Motor neuron (in vitro differentiated cells): ENCODE data around the gene XCR1. TPM values are rescaled to one million over a fixed set of nuclear protein-coding genes. Genes with fewer than 3 reads are reported as not detected.

Experiments
- ATAC-seq, 8 experiments: fragments of 200-7000 bp; cut with Tn5 transposase; replicated peaks in 6 of 8; 2 replicates each; pipeline ENCODE4 v1.8.0; 2021; ENCODE audit warnings: mild to moderate bottlenecking in 8 of 8, moderate library complexity in 8 of 8
- H3K27ac ChIP-seq, 2 donors: fragments of 250-450 bp; sonication (Bioruptor Pico); 2 replicates each; pipeline ENCODE4 v1.9.0; 2021; ENCODE audit warnings: antibody characterized with exemption in 2 of 2, mild to moderate bottlenecking in 2 of 2, moderate library complexity in 1 of 2
- H3K4me1 ChIP-seq, 2 donors: fragments of 250-450 bp; sonication (Bioruptor Pico); replicated peaks in 1 of 2; 2 replicates each; pipeline ENCODE4 v1.6.1; 2021; ENCODE audit warnings: antibody characterized with exemption in 2 of 2, mild to moderate bottlenecking in 2 of 2, moderate library complexity in 1 of 2
- H3K4me3 ChIP-seq, 5 donors: fragments of 250-450 bp; sonication (Bioruptor Pico); 2 replicates each; pipeline ENCODE4 v1.9.0; 2021; ENCODE audit warnings: antibody characterized with exemption in 5 of 5, mild to moderate bottlenecking in 5 of 5, moderate library complexity in 4 of 5
- WGBS, 10 experiments: fragments of 450-650 bp; shearing (Covaris generic); methylation state at CpG; one replicate each; pipeline ENCODE4 v1.0.0; 2022; 5-methylcytosine and 5-hydroxymethylcytosine counted together
- in situ Hi-C, 9 experiments: fragments of 400-800 bp; cut with MboI; loops; one replicate each; pipeline ENCODE4 v1.15.0; 2021; ENCODE audit warnings: low sequenced_read_pairs in 9 of 9, low pct_unique_long_range_greater_than_20kb in 2 of 9; ENCODE audit not compliant: unreplicated experiment in 9 of 9
- total RNA-seq, 8 experiments: library from RNA; unstranded; fragments of 300-600 nt; gene quantifications; 2 replicates each; pipeline versions ENCODE4 v1.2.3 to v1.2.4, GENCODE V29; 2022

The XCR1 gene
- total RNA-seq, 8 experiments from 2014 or later: 0.04 to 0.71 (median 0.18) TPM; not detected in 2

DNA sequence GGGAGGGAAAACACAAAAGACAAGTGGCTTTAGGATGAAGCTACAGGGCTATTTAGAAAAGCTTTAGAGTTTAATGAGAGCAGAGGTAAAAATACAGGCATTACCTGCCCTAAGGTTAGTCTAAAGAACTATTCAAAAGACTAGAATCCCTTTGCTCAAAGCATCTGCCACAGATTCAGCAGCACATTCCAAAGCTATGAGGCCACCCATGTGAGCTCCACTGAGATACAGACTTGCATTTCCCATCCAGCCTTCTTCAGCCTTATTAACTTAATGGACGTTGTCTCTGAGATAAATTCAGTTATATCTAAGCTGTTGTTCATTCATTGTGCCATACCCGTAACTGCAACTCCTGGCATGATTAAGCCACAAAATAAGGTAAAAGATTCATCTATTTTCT is 58.6 kb downstream of the XCR1 start:
- H3K4me3 ChIP-seq: no peak overlapping the region
- in situ Hi-C loops: no loop called here
- 14 to 100% (median 96%) methylated on average over 1 to 2 of the region's 2 CpGs for WGBS, 10 experiments
- H3K4me1 ChIP-seq: no peaks in the 10 kb centered on the region
- peak in 4 of 8 experiments; percentile 15 to 92 (median 80) for ATAC-seq
- H3K27ac ChIP-seq: no peak overlapping the region

DNA sequence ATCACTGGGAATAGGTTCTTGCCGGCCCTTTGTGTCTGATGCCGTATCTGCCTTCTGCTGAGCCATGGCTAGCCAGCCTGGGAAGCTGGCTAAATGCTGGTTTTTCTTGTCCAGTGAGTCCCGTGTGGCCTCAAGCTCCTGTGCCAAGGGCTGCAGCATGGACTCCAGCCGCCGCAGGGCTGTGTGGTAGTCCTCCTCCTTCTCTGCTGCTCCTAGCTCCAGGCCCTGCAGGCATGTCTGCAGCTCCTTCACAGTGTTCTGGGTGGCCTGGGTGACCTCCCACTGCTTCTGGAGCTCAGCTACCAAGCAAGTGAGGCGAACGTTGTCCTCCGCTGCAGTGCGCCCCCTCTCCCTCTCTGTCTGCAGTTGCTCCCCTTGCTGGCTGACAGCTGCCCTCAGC is 59.1 kb downstream of the XCR1 start:
- H3K4me1 ChIP-seq: no peaks in the 10 kb centered on the region
- no peak for ATAC-seq
- H3K4me3 ChIP-seq: no peak overlapping the region
- no peak overlapping the region for H3K27ac ChIP-seq
- in situ Hi-C loops: no loop called here
- WGBS, 10 experiments: 80 to 100% (median 91%) methylated on average over 1 to 7 of the region's 9 CpGs; no CpG with 5 or more reads in 4 of the 10 experiments

DNA sequence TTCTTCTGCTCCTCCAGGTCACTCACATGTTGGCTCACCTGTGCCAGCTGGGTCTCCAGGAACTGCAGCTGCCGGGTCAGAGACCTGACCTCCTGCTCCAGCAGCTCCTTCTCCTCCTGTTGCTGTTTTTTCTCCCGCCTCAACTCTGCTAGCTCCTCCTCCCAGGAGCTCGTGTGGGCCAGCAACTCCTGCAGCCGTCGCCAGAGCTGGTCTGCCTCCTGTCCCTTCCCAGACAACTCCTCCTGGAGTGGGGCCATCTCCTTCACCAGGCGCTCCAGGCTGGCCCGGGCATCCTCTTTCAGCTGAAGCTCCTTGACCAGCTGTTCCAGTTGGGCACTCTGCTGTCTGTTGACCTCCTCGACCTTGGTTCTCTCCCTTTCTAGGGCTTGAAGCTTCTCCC is 59.6 kb downstream of the XCR1 start:
- in situ Hi-C loops: no loop called here
- no peak overlapping the region for H3K27ac ChIP-seq

More for the DNA sequence above, 59.6 kb downstream of the XCR1 start:
- ATAC-seq: no peak
- Histone ChIP-seq H3K4me3 (no peak overlapping the region), H3K4me1 (no peaks in the 10 kb centered on the region)
- 80 to 100% (median 96%) methylated on average over 1 to 5 of the region's 8 CpGs; no CpG with 5 or more reads in 4 of the 10 experiments for WGBS, 10 experiments

Other genes starting within 250 kb of the XCR1 start
- gene SLC6A20, start 230.9 kb downstream of the XCR1 start, total RNA-seq: 1 to 10 TPM in 3 of 8 experiments, under 1 TPM in 5; 0.05 to 7.2 (median 0.34) TPM
- gene LZTFL1, start 185.4 kb downstream of the XCR1 start, total RNA-seq: 10 to 100 TPM in 4 of 8 experiments, 1 to 10 TPM in 4; 2.9 to 32.4 (median 12.6) TPM
- 1 to 10 TPM in 1 of 8 experiments, under 1 TPM in 6, not detected in 1; 0.14 to 1.4 (median 0.57) TPM for gene CCR9, start 140.9 kb downstream of the XCR1 start, total RNA-seq
- 1 to 10 TPM in 2 of 8 experiments, under 1 TPM in 6; 0.16 to 5.3 (median 0.84) TPM for gene CXCR6, start 84.0 kb downstream of the XCR1 start, total RNA-seq
- 10 to 100 TPM in 3 of 8 experiments, 1 to 10 TPM in 4, under 1 TPM in 1; 0.87 to 19.6 (median 5.6) TPM for gene FYCO1, start 31.7 kb downstream of the XCR1 start, total RNA-seq
- under 1 TPM in 4 of 8 experiments, not detected in 4; 0.04 to 0.33 (median 0.07) TPM for gene CCR1, start 180.8 kb upstream of the XCR1 start, total RNA-seq
- gene CCR3, start 215.0 kb upstream of the XCR1 start, total RNA-seq: under 1 TPM in 4 of 8 experiments, not detected in 4; 0.25 to 0.57 (median 0.36) TPM